K562 (cell line): ENCODE data around the gene SLC38A1. TPM values are rescaled to one million over a fixed set of nuclear protein-coding genes. Genes with fewer than 3 reads are reported as not detected.

Experiments
- ATAC-seq: fragments of 200-7000 bp; cut with Tn5 transposase; 3 replicates; pipeline ENCODE4 v1.9.1; 2020; ENCODE audit warnings: moderate library complexity
- BruUV-seq: library from RNA; stranded (reverse); fragments of 400-500 nt; replicated peaks from 2 replicates; lab custom pipeline; 2021; lab: Mats Ljungman, UMichigan
- CTCF ChIA-PET: fragments of 300-600 bp; formaldehyde crosslinking; extraction: SDS; loops from one replicate; lab custom pipeline; 2021; ENCODE audit warnings: low intra/inter-chr PET ratio; lab: Yijun Ruan, JAX
- POLR2A ChIA-PET: fragments of 300-600, 350-650 bp; sonication (Branson Sonifier 250); formaldehyde crosslinking; extraction: SDS; loops from one replicate; lab custom pipeline; 2021; ENCODE audit warnings: antibody characterized with exemption, inconsistent platforms; lab: Yijun Ruan, JAX
- DNase-seq, 4 experiments: peaks; one replicate each; pipeline versions ENCODE4 v3.0.0 to v3.0.0-alpha.2; 2011 to 2018; ENCODE audit warnings: low spot score in 3 of 4, mixed read lengths in 3 of 4; ENCODE audit errors: extremely low read depth in 1 of 4
- FAIRE-seq: peaks from 2 replicates; lab custom pipeline; 2011; peaks lifted over from hg19 to GRCh38; lab: Jason Lieb, UNC
- H2AFZ ChIP-seq: 2 replicates; pipeline ENCODE4 v1.6.0; 2011; ENCODE audit warnings: low read depth, low read length, control low read depth, inconsistent platforms
- H3K27ac ChIP-seq: fragments of 200-600 bp; 3 replicates; pipeline ENCODE4 v1.8.0; 2011; ENCODE audit warnings: low read depth, mild to moderate bottlenecking, control low read depth, inconsistent platforms, low read length, moderate library complexity, mixed read lengths; ENCODE audit errors: extremely low read depth
- H3K27me3 ChIP-seq, 2 experiments: fragments of 300-600 bp in 1 of 2; 2 replicates in 1 of 2; 3 replicates in 1 of 2; pipeline versions ENCODE4 v1.6.0 to v1.8.0; 2011; ENCODE audit warnings: inconsistent platforms in 2 of 2, low read length in 2 of 2, mild to moderate bottlenecking in 1 of 2, mixed read lengths in 1 of 2, moderate library complexity in 1 of 2; ENCODE audit not compliant: control insufficient read depth in 2 of 2, insufficient read depth in 2 of 2
- H3K36me3 ChIP-seq: fragments of 300-600 bp; 3 replicates; pipeline ENCODE4 v1.8.0; 2011; ENCODE audit warnings: mild to moderate bottlenecking, low read length, inconsistent platforms; ENCODE audit not compliant: control insufficient read depth, insufficient read depth
- H3K4me1 ChIP-seq, 2 experiments: fragments of 200-600 bp in 1 of 2; replicated peaks in 1 of 2; 2 replicates in 1 of 2; 3 replicates in 1 of 2; pipeline versions ENCODE4 v1.5.1 to v1.8.0; 2011; ENCODE audit warnings: inconsistent platforms in 2 of 2, low read length in 2 of 2, mild to moderate bottlenecking in 1 of 2, mixed read lengths in 1 of 2, moderate library complexity in 1 of 2; ENCODE audit not compliant: control insufficient read depth in 2 of 2, insufficient read depth in 2 of 2
- H3K4me2 ChIP-seq: 2 replicates; pipeline ENCODE4 v1.6.1; 2011; ENCODE audit warnings: low read length, control low read depth, inconsistent platforms, mixed read lengths; ENCODE audit not compliant: insufficient read depth
- H3K4me3 ChIP-seq: fragments of 200-600 bp; sonication (generic), shearing (Covaris generic); 2 replicates; pipeline ENCODE4 v1.5.1; 2016; ENCODE audit warnings: control low read depth, inconsistent platforms
- H3K79me2 ChIP-seq: fragments of 200-600 bp; 3 replicates; pipeline ENCODE4 v1.8.0; 2011; ENCODE audit warnings: low read length, inconsistent platforms; ENCODE audit not compliant: control insufficient read depth, insufficient read depth
- H3K9ac ChIP-seq, 2 experiments: 2 replicates each; pipeline versions ENCODE4 v1.6.0 to v1.6.1; 2011; ENCODE audit warnings: low read depth in 2 of 2, low read length in 2 of 2, control low read depth in 1 of 2, inconsistent platforms in 1 of 2, mild to moderate bottlenecking in 1 of 2, mixed read lengths in 1 of 2; ENCODE audit not compliant: insufficient read depth in 1 of 2
- H3K9me1 ChIP-seq: one replicate; pipeline ENCODE4 v1.6.0; 2011; ENCODE audit warnings: inconsistent platforms, mild to moderate bottlenecking, low read length, moderate library complexity; ENCODE audit not compliant: control insufficient read depth, insufficient read depth
- H3K9me3 ChIP-seq: replicated peaks from 2 replicates; pipeline ENCODE4 v1.5.1; 2011; ENCODE audit warnings: low read depth, low read length, inconsistent platforms; ENCODE audit not compliant: control insufficient read depth, insufficient read depth
- H4K20me1 ChIP-seq: replicated peaks from 2 replicates; pipeline ENCODE4 v1.6.1; 2011; ENCODE audit warnings: low read length, inconsistent platforms, mixed read lengths; ENCODE audit not compliant: control insufficient read depth, insufficient read depth
- ARID1B ChIP-seq: fragments of 450-650 bp; IDR thresholded peaks from 2 replicates; pipeline ENCODE4 v1.6.1; 2016; ENCODE audit warnings: antibody characterized with exemption, mild to moderate bottlenecking, inconsistent platforms
- CAMTA2 ChIP-seq: fragments of 250-450 bp; sonication (Bioruptor Pico); conservative IDR thresholded peaks from 2 replicates; pipeline ENCODE4 v1.5.1; 2022
- CEBPG ChIP-seq, 3 experiments: fragments of 200-800 bp in 1 of 3; sonication (Bioruptor generic) in 1 of 3; sonication (generic) in 1 of 3; formaldehyde crosslinking in 1 of 3; IDR thresholded peaks in 2 of 3; conservative IDR thresholded peaks in 1 of 3; 2 replicates each; pipeline versions ENCODE4 v1.6.1 to v1.8.0; 2016 to 2022; ENCODE audit warnings: missing compliant biosample characterization in 2 of 3, missing genetic modification characterization in 2 of 3, mild to moderate bottlenecking in 1 of 3, missing genetic modification reagents in 1 of 3
- DNMT1 ChIP-seq: fragments of 450-650 bp; IDR thresholded peaks from 2 replicates; pipeline ENCODE4 v1.6.1; 2016; ENCODE audit warnings: antibody characterized with exemption, mild to moderate bottlenecking
- ETS2 ChIP-seq: IDR thresholded peaks from 2 replicates; pipeline ENCODE4 v1.6.1; 2016; ENCODE audit warnings: borderline replicate concordance, missing genetic modification characterization, mild to moderate bottlenecking, moderate library complexity, missing compliant biosample characterization; ENCODE audit not compliant: poor library complexity, severe bottlenecking
- EWSR1 ChIP-seq: fragments of 450-650 bp; IDR thresholded peaks from 2 replicates; pipeline ENCODE4 v1.6.1; 2018; ENCODE audit warnings: borderline replicate concordance, mild to moderate bottlenecking, low read depth, moderate library complexity; ENCODE audit not compliant: partially characterized antibody
- NFRKB ChIP-seq: fragments of 450-650 bp; IDR thresholded peaks from 2 replicates; pipeline ENCODE4 v1.6.1; 2016; ENCODE audit warnings: low read depth
- NR2F6 ChIP-seq: fragments of 450-650 bp; formaldehyde crosslinking; IDR thresholded peaks from 2 replicates; pipeline ENCODE4 v1.4.0; 2020; ENCODE audit warnings: mild to moderate bottlenecking
- SIN3B ChIP-seq: fragments of 450-650 bp; IDR thresholded peaks from 2 replicates; pipeline ENCODE4 v1.6.1; 2017; ENCODE audit warnings: low read depth, mild to moderate bottlenecking, moderate library complexity
- SMARCB1 ChIP-seq: IDR thresholded peaks from 2 replicates; pipeline ENCODE4 v1.6.1; 2011; ENCODE audit warnings: improper control_type of control experiment, low read depth; ENCODE audit not compliant: insufficient read length
- ZNF24 ChIP-seq: fragments of 450-650 bp; IDR thresholded peaks from 2 replicates; pipeline ENCODE4 v1.6.1; 2016
- ZNF384 ChIP-seq: IDR thresholded peaks from 2 replicates; pipeline ENCODE4 v1.6.1; 2012; ENCODE audit warnings: low read depth, low read length, improper control_type of control experiment
- WGBS: fragments of 100-300 bp; shearing (Covaris generic); methylation state at CpG from one replicate; pipeline ENCODE4 v1.1.6; 2016; ENCODE audit warnings: low coverage, mixed read lengths; ENCODE audit not compliant: insufficient coverage; ENCODE audit errors: missing lambda C conversion rate; 5-methylcytosine and 5-hydroxymethylcytosine counted together
- in situ Hi-C: fragments of 300-500 bp; cut with MboI; formaldehyde crosslinking; loops from 4 replicates; pipeline ENCODE4 v1.15.0; 2018; ENCODE audit warnings: inconsistent platforms, mixed read lengths
- intact Hi-C: fragments of 100-400 bp; cut with micrococcal nuclease; formaldehyde crosslinking; loops from 2 replicates; pipeline ENCODE4 v1.14.2; 2022
- polyA plus RNA-seq, 8 experiments: library from polyadenylated mRNA; depleted of rRNA in 4 of 8; stranded (reverse) in 5 of 8; unstranded in 3 of 8; fragments of >200 nt; fragmentation: Nextera tagmentation in 2 of 8; fragmentation: Illumina TruSeq in 1 of 8; extraction: Ambion mirVana in 2 of 8; extraction: Trizol in 1 of 8; gene quantifications; 2 replicates each; pipeline versions ENCODE4 v1.2.1 to v1.2.3, GENCODE V29; 2011 to 2014; ENCODE audit warnings: inconsistent platforms in 1 of 8, missing spikeins in 1 of 8
- total RNA-seq, 7 experiments: library from RNA; depleted of rRNA in 6 of 7; stranded (reverse); fragments of >200 nt in 6 of 7; fragmentation: Illumina TruSeq in 2 of 7; extraction: Trizol in 2 of 7; gene quantifications; 2 replicates each; pipeline versions ENCODE4 v1.2.1 to v1.2.3, GENCODE V29; 2011 to 2021; ENCODE audit warnings: low replicate concordance in 1 of 7
- TF ChIP-seq, protein P1 (sequence below): fragments of 250-450 bp; sonication (Bioruptor Pico); IDR thresholded peaks from 2 replicates; pipeline ENCODE4 v1.5.0; 2021; ENCODE audit warnings: mild to moderate bottlenecking, moderate library complexity
- TF ChIP-seq, protein P2 (sequence below), 2 experiments: IDR thresholded peaks; 2 replicates each; pipeline ENCODE4 v1.6.1; 2012; ENCODE audit warnings: improper control_type of control experiment in 2 of 2, low read depth in 2 of 2, low read length in 2 of 2, borderline replicate concordance in 1 of 2
- TF ChIP-seq, protein P3 (sequence below), 2 experiments: fragments of 450-650 bp; conservative IDR thresholded peaks; 2 replicates each; pipeline ENCODE4 v1.6.1; 2017; ENCODE audit warnings: mild to moderate bottlenecking in 2 of 2, moderate library complexity in 2 of 2

Gene SLC38A1
- total and polyA plus RNA-seq, 9 of the 15 experiments (the other 6 are each of a cell fraction or from before 2014, with no cell fraction given) = 51.9 to 112 (median 75.0) TPM

DNA sequence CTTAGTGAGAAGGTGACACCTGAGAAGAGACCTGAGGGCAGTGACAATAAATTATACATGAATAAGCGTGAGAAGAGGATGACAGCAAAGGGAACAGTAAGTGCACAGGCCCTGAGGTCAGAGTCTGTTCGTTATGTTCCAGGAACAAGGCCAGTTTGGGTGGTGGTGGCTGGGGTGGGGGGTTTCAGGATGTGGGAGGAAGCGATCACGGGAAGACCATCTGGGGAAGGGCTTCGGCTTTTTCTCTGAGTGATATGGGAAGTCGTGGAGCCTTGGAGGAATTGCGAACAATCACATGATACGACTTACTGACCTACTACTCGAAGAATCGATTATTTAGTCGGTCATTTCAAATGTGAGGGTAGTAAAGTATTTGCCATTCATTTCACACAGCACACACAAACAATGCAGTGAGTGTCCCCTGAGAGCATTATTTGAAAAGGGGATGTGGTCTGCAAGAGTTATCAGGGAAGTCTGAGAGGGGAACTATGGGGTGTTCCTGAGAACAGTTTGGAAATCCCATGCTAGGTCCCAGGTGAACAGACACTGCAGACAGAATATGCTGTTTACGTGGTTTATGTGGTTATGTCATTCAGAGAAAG, 94.7 kb downstream of the SLC38A1 start:
- DNase-seq (no peak), ATAC-seq (no peak), FAIRE-seq (no peak)
- H2AFZ ChIP-seq = no peak overlapping the region
- no peak overlapping the region for H3K4me3 ChIP-seq
- no peaks in the 10 kb centered on the region for H4K20me1 ChIP-seq
- peaks cover 6 to 9% of the 10 kb centered on the region in 2 experiments; a peak in 3 of 5 replicates for H3K27me3 ChIP-seq
- 7% methylated on average over 11 of the region's 12 CpGs for WGBS
- ChIA-PET POLR2A (no interaction called here), CTCF (no interaction called here)
- in situ Hi-C loops (no loop called here), intact Hi-C loops (no loop called here)
- no peak overlapping the region for H3K9ac ChIP-seq
- no TSS peak for BruUV-seq
- H3K9me1 ChIP-seq = no peaks in the 10 kb centered on the region
- no peak overlapping the region for H3K4me2 ChIP-seq
- H3K4me1 ChIP-seq = no peaks in the 10 kb centered on the region
- no peaks in the 10 kb centered on the region for H3K9me3 ChIP-seq
- no peaks in the 10 kb centered on the region for H3K79me2 ChIP-seq
- no peak overlapping the region for H3K27ac ChIP-seq
- H3K36me3 ChIP-seq = no peaks in the 10 kb centered on the region
- no peak for TF ChIP-seq DNMT1
- TF ChIP-seq ARID1B = no peak
- no peak for TF ChIP-seq EWSR1
- TF ChIP-seq, protein P1, sequence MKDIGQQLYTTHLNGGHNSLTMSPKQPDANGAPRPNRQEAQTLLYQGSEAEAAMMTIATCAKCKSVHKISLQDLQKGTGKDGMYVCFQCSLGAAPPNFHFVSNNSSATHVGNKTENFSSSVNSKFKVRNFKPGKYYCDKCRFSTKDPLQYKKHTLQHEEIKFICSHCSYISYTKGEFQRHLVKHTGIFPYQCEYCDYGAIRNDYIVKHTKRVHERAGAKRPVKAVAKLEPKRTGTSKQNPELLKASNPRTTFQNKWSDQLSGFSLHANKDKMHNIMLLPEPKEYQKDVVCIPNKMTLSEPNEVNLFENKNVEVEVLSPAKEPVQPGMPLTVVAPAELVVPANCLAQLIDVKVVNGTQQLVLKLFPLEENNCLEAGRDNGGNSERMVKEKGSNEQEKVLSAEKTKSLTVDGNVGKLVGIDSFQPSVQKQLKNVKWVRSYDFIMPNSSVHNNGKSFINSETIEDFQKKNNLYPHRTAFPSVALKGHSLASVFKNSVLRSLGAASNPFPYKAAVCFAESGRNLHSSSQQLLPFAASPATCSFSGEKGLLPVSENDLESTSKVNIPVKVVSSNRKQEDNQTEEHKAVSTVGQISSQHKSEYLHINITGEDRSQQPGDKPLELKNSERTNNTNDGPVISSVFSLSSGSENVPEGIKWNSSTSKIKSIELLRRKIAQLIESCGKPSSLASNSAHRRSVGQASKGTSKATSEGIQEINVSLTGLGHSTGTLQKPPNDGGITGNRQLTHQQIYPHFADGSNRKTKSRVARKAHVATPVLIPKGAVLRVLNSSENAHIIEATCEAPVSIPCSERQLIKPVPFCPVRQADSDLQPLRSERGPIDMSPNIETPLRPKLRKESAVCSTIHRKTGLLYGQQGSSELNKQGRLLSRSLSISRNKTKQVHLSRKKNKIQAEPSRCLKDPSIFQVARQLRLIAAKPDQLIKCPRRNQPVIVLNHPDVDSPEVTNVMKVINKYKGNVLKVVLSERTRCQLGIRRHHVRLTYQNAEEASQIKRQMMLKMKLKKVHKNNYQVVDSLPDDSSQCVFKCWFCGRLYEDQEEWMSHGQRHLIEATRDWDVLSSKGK = no peak
- no peak for TF ChIP-seq NFRKB
- TF ChIP-seq, protein P2, sequence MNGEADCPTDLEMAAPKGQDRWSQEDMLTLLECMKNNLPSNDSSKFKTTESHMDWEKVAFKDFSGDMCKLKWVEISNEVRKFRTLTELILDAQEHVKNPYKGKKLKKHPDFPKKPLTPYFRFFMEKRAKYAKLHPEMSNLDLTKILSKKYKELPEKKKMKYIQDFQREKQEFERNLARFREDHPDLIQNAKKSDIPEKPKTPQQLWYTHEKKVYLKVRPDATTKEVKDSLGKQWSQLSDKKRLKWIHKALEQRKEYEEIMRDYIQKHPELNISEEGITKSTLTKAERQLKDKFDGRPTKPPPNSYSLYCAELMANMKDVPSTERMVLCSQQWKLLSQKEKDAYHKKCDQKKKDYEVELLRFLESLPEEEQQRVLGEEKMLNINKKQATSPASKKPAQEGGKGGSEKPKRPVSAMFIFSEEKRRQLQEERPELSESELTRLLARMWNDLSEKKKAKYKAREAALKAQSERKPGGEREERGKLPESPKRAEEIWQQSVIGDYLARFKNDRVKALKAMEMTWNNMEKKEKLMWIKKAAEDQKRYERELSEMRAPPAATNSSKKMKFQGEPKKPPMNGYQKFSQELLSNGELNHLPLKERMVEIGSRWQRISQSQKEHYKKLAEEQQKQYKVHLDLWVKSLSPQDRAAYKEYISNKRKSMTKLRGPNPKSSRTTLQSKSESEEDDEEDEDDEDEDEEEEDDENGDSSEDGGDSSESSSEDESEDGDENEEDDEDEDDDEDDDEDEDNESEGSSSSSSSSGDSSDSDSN (IDR thresholded peaks at IDR 0.05; ENCODE audit: borderline replicate concordance in 1 of 2, low read depth in 2 of 2, low read length in 2 of 2) = no peak
- TF ChIP-seq NR2F6 (CRISPR knock-in tag) = no peak
- no peak for TF ChIP-seq SIN3B
- TF ChIP-seq CEBPG (CRISPR knock-in tag; IDR thresholded peaks at IDR 0.05) = no peak
- no peak for TF ChIP-seq CEBPG (tag; conservative IDR thresholded peaks at IDR 0.05 in 1 of 2, IDR thresholded peaks at IDR 0.05 in 1 of 2)
- no peak for TF ChIP-seq CAMTA2
- TF ChIP-seq, protein P3, sequence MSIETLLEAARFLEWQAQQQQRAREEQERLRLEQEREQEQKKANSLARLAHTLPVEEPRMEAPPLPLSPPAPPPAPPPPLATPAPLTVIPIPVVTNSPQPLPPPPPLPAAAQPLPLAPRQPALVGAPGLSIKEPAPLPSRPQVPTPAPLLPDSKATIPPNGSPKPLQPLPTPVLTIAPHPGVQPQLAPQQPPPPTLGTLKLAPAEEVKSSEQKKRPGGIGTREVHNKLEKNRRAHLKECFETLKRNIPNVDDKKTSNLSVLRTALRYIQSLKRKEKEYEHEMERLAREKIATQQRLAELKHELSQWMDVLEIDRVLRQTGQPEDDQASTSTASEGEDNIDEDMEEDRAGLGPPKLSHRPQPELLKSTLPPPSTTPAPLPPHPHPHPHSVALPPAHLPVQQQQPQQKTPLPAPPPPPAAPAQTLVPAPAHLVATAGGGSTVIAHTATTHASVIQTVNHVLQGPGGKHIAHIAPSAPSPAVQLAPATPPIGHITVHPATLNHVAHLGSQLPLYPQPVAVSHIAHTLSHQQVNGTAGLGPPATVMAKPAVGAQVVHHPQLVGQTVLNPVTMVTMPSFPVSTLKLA (conservative IDR thresholded peaks at IDR 0.05) = no peak
- TF ChIP-seq ZNF384 = no peak
- TF ChIP-seq SMARCB1 = no peak
- TF ChIP-seq ETS2 (tag) = no peak
- TF ChIP-seq ZNF24 = no peak
